ENCODE data around the gene RIPK3. TPM values are rescaled to one million over a fixed set of nuclear protein-coding genes. Genes with fewer than 3 reads are reported as not detected.

The RIPK3 gene
- total RNA-seq, 1 donor from 2014 or later = 3.5 TPM

DNA sequence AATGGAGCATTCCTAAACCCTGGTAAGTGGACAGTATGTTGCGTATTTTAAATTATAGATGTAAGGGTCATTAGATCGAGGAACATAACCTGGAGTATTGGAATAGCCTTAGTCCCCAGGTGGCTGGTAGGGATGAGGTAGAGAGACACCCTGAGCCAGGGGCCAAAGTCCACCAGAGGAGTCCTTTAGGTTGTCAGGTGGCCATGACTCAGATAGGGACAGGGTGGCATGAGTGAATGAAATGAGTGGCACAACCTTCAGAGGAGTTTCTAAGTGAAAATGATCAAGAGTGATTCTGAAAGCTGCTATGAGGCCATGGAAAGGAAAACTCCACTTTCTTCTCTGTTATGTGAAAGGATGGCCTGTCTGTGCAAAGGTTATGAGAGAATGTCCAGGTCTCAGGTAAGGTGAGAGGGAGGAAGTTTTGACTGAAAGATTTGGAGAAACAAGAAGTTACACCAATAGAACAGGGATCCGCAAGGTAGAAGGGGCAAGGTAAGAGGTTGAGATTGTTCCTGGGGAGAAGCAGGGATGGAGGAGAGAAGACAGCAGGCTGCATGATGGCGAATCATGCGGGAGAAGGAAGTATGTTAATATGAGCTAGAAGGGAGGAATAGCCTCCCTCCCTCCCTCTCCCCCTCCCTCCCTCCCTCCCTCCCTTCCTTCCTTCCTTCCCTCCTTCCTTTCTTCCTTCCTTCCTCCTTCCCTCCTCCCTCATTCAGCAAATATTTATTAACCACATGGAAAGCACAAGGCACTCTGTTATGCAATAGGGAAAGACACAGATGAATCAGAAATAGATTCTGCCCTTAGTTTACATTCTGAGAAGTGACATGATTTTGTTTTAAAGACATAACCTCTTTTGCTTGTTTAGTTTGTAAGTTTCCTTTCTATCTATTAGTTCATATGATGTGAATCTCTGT is 14.0 kb upstream of the RIPK3 start:
- intact Hi-C loops (cut with micrococcal nuclease) = no loop called here
- DNase-seq = no peak
- ATAC-seq = no peak

DNA sequence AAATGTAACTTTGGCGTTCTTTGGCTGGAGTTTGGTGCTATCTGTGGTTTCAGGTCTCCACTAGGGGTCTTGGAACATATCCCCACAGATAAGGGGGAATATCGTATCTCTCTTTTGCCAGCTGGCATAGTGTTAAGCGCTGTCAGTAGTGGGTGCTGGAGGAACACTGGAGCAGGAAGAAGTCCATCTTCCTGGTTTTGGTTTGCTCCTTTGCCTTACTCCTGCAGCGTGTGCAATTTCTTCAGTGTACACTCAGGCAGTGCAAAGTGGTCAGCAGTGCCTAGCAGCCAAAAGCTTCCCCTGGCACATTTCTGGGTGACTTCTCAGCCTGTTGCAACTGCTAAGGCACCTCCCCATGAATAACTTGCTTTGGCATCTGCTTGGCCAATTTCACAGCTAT is 11.7 kb upstream of the RIPK3 start:
- peak; percentile 61 for ATAC-seq
- intact Hi-C loops (cut with micrococcal nuclease) = no loop called here
- no peak for DNase-seq

DNA sequence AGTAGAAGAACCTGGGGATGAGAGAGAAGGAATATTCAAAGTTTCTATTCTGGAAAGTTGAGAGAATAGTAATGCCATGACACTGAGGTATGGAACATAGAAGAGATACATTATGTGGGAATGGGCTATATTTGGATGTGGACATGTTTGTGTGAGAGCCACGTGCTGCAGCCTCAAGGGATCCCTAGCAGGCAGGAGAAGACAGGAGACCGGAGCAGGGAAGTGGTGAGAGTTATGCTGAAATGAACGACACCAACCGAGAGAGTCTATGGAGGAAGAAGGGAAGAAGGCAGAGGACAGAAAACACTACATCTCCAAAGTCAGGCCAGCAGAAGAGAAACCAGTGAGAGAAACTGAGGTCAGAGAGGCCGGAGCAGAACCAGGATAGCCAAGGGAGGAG is 10.0 kb upstream of the RIPK3 start:
- DNase-seq = no peak
- ATAC-seq = no peak
- intact Hi-C loops (cut with micrococcal nuclease) = no loop called here

DNA sequence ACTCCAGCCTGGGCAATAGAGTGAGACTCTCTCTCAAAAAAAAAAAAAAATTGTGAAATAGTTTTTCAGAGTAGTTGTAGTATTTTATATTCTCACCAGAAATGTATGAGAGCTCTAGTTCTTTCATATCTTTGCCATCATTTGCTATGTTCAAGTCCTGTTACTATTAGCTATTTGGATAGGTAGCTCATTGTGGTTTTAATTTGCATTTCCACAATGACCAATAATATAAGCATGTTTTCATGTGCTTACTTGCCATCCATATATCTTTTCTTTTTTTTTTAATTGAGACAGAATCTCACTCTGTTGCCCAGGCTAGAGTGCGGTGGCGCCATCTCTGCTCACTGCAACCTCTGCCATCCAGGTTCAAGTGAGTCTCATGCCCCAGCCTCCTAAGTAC is 8.4 kb upstream of the RIPK3 start:
- no peak for ATAC-seq
- no peak for DNase-seq
- intact Hi-C loops (cut with micrococcal nuclease) = no loop called here

DNA sequence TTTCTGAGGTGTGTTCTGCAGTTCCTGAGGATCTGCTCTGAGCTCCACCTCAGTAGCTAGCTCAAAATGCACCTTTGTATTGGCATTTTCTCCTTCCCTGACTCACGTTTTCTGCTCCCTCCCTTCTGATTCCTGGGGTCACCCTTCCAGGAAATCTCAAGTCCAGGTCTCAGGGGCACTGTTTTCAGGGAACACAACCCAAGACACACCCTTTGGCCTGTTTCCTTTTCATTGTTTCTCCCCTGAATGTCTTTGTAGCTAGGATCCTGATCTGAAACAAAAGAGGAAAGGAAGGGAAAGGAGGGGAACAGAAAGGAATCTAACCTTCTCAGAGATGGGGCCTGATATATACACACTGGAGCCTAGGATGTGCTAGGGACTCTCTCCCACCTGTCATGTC is 7.3 kb upstream of the RIPK3 start:
- ATAC-seq = no peak

DNA sequence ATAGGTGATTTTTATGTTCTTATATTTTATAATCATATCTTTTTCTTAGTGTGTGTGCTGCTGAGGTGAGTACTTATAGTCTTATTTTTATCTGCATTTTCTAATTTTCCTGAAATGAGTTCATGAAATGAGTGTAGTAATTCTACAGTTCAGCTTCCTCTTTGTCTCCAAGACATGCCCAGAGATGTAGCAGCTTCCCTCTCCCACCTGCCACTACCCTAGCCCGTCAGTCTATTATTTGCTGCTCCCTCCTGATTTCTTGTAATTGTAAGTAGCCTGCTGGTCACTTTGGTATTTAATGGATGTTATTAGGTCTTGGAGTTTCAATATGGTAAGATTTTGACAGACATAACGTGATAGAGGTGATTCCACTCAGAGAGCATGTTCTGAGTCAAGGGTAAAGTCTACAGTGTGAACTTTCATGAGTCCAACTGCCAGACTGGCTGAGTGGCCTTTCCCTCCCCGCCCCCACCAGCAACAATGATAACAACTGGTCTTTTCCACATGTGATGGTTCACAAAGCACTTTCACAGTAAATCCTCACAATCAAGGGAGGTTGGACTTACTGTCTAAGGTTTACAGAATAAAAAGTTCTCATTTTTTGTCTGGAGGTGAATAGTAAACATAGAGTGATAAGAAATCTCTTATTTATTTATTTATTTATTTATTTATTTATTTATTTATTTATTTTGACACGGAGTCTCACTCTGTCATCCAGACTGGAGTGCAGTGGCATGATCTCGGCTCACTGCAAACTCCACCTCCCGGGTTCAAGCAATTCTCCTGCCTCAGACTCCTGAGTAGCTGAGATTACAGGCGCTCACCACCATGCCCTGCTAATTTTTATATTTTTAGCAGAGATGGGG is 4.2 kb upstream of the RIPK3 start:
- intact Hi-C loops (cut with micrococcal nuclease) = no loop called here
- DNase-seq (no peak), ATAC-seq (no peak)

More for the DNA sequence above, 7.3 kb upstream of the RIPK3 start:
- no peak for DNase-seq
- intact Hi-C loops (cut with micrococcal nuclease) = no loop called here

DNA sequence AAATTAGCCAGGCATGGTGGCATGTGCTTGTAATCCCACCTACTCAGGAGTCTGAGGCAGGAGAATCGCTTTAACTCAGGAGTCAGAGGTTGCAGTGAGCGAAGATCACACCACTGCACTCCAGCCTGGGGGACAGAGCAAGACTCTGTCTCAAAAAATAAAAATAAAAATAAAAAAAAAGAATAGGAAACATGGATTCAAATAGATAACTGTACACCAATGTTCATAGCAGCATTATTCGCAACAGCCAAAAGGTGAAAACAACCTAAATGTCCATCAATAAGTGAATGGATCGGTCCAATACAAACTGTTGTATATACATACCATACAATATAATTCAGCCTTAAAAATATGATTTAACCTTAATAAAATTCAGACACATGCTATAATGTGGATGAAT is 3.1 kb upstream of the RIPK3 start:
- intact Hi-C loops (cut with micrococcal nuclease) = no loop called here
- ATAC-seq (no peak), DNase-seq (no peak)

DNA sequence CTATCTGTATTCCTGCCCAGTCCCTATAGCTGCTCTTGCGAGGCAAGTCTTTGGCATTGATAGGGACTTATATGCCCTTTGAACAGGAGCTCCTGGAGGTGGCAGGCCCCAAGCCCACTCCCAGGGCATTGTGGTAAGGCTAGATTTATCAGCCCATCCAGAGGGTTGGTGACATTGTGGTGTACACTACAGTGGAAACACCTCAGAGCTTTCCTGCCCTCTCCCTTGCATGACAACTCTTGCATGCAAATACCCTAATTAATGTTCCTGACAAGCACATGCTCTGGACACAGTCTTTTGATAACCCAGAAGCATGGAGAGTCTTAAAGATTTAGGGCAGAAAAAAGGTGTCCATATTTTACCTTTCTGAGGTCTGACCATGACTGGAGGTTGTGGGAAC is 815 bp upstream of the RIPK3 start:
- DNase-seq (no peak), ATAC-seq (no peak)
- intact Hi-C loops (cut with micrococcal nuclease) = no loop called here

DNA sequence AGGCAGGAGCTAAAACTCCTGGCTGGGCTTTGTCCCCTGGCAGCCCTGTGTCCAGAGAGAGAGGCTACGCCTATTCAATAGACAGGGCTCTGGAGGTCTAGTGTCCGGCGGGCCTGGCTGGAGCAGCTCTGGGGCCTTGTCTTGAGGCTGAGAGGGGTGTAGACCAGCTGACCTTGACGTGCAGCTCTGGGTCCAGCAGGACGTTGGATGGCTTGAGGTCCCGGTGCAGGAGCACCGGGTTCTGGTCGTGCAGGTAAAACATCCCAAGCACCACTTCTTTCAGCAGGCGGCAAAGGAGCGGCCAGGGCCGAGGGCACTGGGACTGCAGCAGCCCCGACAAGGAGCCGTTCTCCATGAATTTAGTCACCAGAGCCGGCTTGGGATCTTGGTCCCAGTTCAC is 948 bp downstream of the RIPK3 start:
- no peak for DNase-seq
- no peak for ATAC-seq
- intact Hi-C loops (cut with micrococcal nuclease) = no loop called here

DNA sequence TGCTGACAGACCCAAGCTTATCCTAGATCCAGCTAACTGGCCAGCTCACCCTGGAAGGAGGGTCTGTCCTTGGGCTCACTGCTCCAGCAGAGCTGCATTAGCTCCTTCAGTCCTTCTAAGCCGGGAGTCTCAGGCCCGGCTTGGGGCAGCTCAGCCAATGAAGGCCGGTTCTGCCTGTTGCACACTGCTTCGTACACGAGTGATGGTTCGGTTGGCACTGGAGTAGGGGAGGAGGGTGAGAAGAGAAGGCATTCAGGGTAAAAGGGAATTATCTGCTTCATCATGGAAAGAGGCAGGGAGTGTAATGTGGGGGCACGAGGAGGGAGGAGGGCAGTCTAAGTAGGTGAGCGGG is 2.0 kb downstream of the RIPK3 start:
- intact Hi-C loops (cut with micrococcal nuclease) = no loop called here
- DNase-seq (no peak), ATAC-seq (no peak)

DNA sequence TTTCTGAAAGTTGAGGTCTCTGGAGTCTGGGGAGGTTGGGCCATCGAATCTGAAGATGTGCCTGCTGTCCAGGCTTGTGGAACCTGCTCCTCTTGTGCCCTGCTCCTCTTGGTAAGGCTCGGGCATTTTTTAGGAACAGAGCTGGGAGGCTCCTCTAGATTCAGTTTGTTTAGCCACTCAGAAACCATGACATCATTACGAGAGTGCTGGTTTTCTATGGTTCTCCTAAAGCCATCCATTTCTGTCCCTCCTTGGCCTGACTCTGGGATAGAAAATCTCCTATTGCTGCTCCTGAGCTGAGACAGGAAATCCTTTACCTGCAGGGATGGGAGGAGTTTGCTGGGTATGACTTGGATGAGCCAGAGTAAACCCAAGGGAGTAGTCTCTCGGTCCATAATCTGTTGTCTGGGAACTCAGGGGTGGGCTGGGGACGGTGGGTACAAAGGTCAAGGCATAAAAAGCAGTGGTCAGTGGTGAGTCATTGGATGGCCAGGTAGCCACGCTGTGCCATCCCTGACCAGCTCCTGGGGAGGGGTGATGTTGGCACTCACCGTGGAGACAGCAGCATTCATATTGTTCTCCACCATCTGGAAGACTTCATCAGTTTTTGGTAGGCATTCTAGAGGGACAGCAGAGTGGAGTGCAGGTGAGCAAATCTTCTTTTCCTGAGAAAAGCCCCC is 2.5 kb downstream of the RIPK3 start:
- DNase-seq = no peak
- ATAC-seq = no peak
- intact Hi-C loops (cut with micrococcal nuclease) = no loop called here

DNA sequence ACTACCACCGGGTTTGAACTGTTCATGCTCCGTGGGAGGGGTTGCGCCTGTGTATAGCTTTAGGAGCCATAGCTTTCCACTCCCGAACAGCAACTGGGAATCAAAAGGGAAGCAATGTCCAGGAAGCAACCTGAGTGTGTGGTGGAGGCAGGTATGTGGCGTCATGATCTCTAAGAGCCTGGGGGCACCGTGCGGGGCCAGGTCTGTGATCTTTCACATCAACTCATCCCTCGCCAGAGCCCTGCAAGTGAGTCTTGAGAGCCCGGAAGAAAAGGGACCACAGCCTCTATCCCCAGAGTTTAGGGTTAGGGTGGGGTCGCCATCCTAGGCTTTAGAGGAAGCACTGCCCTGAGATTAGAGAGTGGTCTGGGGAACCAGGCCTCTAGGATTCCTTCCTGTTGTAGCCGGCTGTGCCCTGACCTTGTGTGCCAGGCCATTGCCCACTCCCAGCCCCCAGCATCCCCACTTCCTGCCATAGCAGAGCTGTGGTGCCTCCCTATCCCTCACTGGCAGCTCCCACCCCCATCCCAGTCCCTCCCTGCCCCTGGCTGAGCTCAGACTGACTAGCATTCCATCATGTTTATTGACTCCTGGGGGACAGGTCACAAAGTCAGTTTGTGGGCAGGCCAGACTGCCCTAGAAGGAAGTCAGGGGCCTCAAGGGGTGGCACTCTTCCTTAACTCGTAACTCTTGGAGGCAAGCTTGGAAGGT is 4.2 kb downstream of the RIPK3 start:
- intact Hi-C loops (cut with micrococcal nuclease) = no loop called here
- no peak for ATAC-seq
- DNase-seq = no peak

DNA sequence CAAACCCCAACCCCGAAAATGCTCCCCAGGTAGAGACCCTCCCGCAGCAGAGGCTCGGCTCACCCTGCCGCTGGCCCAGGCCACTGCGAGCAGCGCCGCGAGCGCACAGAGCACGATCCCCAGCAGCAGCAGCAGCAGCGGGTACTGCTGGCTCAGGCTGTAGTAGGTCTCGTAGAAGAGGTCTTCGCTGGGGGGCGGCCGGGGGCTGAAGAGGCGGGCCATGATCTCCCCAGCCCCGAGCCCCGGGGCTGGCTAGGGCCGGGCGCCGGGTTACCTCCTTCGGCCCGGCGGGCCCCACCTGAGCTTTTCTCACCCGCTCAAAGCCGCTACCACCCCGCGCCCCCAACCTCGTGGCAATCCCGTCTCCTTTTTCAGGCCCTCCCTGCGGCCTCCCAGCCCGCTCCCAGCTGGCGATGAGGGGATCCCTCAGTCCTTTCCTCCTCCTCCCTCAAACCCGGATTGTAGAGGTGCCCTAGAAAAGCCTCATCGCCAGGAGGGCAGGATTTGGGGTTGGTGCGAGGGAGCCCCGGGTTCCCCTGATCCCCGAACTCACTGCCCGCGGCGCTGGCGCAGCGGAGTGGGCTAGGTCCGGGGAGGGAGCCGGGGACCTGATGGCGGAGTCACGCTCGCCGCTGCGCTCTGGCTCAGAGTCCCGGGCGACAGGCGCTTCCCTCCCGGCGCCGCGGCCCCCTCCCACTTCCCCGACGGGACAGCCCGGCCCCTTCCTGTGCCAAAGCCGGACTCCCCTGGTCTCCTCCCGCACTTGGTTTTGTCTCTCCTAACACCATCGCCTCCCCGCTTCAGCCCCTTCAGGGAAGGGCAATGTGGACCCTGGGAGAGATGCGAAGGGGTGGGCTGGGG is 5.1 kb downstream of the RIPK3 start, which contains the start of gene ADCY4:
TSS of gene ADCY4 (minus strand) at position 641 of the 861 bp plus-strand sequence. CDS start at position 222, 419 bp downstream.
- DNase-seq = peak; percentile 75
- intact Hi-C loops (cut with micrococcal nuclease) = no loop called here
- peak; percentile 35 for ATAC-seq

DNA sequence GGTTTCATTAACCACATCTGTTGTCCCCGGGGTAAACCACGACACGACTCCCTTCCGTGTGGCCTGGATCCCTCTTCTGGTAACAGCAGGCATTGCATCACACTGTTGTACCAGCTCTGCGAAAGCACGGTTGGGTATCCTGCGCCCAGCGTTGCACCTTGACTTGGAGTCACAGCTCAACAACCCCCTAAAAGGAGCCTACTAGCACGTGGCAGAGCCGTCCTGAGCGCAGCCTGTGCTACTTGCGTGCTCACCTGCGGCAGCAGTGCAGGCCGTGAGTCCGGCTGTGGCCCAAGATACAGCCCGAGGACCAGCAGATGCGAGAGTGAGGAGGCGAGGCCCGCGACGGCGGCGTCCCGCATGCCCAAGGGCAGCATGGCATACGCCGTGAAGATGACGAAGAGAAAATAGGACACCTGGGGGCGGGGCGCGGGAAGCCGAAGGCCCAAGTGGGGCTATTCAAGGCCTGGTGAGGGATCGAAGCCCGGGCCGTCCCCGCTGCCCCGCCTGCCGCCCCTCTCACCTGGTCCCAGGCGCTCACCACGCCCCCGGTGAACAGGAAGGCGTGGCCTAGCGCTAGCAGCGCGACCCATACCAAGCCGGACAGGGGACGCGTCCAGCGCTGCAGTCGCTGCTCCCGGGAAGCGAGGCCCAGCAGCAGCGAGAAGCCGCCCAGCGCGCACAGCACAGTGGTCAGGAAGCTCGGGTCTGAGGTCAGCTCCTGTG is 7.4 kb downstream of the RIPK3 start:
- DNase-seq (peak; percentile 67), ATAC-seq (peak; percentile 69)
- intact Hi-C loops (cut with micrococcal nuclease) = loop anchor here (2.0 kb wide), 1 partner anchor 104 kb away; no protein-coding TSS in a partner anchor

DNA sequence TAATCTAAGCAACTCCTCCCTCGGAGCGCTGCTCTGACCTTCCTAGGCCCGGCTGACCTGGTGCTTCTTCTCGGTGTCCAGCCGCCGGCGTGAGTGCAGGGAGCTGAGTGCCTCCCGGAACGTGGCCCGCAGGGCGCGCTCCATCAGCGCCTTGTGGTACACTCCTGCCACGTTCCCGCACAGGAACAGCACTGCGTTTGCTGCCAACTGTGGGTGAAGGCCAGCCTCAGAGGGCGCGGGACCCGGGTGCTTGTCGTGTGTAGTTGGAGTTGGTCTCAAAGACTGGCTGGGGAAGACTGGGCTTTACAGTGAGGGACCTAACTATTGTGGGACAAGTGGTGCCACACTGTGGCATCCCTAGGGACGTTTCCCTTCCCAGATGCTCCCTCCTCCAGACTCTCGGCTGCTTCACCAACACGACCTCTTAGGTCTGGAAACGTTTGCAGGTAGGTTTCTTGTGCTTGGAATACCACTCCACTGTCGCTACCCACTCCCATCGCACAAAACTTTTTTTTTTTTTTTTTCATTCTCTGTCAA is 8.0 kb downstream of the RIPK3 start:
- ATAC-seq = no peak
- intact Hi-C loops (cut with micrococcal nuclease) = loop anchor here (2.0 kb wide), 1 partner anchor 105 kb away; no protein-coding TSS in a partner anchor
- no peak for DNase-seq

DNA sequence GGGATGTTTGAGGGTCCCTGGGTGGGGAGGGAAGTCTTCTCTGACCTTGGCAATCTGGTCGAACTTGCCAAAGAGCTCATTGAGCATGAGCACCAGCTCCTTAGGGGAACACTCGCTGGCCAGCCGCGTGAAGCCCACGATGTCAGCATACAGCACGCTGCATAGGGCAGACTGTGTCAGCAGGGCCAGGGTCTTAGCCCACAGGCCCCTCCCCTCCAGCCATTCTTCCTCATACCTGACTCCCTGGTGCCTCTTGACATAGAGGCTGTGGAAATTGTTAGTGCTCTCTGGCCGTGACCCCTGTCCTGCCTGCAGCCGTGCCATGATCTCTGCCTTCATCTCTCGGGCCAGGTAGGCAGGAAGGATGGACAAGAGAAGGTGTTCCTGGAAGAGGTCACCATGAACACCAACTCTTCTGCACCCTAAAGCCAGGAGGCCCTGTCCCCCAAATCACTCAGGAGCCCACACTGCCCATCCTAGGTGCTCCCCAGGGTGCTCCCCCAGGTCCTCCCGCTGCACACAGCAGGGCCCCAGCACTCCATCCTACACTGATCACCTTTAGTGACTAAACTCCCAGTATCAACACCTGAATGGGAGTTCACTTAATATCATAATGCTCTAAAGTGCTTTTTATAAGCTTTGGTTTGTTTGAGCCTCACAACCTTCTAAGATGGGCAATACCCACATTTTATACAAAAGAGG is 8.7 kb downstream of the RIPK3 start:
- no peak for DNase-seq
- ATAC-seq = no peak
- intact Hi-C loops (cut with micrococcal nuclease) = no loop called here

DNA sequence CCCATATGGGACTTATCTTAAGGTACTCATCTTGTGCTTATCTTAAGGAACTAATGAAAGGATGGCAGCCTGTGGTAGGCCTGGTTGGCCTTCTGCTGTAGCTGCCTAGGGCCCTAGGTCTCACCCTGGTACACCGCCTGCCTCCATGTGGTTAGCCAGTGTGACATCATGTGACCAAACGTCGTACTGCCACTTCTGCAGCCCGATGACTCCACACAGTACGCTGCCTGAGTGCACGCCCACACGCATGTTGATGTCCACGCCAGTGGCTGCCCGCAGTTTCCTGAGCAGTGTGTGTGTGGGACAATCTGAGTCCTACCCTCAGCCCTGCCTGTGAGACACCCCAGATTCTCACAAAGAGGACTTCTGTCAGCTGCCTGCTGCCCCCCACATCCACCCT is 10.1 kb downstream of the RIPK3 start:
- ATAC-seq = no peak
- intact Hi-C loops (cut with micrococcal nuclease) = no loop called here
- peak; percentile 73 for DNase-seq
